IPS DF 4.7 (cell line): Measurements from ENCODE around the gene RNLS.
"Not testable (repeated sequence)": the region's sequence is repeated elsewhere in the genome, so short reads cannot be mapped to it uniquely, and the experiment has no call there.

ENCODE experiments used
- DNase-seq: peaks from one replicate; pipeline ENCODE4 v3.0.0-alpha.2; 2013; ENCODE audit warnings: low spot score; ENCODE audit errors: extremely low read depth

Gene RNLS

DNA sequence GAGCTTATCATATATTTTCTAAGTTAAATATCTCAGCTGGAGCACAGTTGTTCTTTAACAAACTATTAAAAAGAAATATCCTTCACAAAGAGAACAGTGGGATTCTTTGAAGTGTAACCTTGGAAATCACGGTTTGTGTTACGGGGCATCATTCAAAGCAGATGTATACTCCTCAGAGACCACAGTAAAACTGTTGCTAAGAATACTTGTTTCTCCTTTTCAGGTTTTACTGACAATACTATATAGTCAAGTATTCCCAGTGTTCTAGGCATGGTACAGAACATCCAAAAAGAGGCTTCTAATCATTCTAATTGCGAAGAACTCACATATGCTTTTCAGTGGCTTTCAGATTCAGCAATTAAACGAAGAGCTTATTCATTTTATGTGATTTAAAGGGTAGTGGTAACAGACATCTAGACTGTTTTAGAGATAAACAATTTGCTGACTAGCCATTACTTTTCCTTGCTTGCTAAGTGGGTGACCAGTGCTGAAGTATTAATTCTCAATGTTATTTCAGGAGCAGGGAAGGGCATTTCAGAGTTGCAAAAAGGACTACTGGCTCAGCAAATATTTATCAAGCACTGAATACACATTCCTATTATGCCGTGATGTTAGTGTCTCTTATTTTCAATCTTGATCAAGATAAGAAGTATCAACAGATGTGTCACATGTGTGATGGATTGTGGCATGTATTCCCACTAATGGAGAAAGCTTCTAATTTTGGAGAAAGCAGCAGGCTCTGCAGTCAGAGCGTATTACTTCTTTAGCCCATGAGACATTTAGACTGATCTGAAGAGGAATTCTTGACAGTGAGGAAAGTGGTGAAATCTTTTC, 236.8 kb downstream of the RNLS start:
- no peak for DNase-seq

DNA sequence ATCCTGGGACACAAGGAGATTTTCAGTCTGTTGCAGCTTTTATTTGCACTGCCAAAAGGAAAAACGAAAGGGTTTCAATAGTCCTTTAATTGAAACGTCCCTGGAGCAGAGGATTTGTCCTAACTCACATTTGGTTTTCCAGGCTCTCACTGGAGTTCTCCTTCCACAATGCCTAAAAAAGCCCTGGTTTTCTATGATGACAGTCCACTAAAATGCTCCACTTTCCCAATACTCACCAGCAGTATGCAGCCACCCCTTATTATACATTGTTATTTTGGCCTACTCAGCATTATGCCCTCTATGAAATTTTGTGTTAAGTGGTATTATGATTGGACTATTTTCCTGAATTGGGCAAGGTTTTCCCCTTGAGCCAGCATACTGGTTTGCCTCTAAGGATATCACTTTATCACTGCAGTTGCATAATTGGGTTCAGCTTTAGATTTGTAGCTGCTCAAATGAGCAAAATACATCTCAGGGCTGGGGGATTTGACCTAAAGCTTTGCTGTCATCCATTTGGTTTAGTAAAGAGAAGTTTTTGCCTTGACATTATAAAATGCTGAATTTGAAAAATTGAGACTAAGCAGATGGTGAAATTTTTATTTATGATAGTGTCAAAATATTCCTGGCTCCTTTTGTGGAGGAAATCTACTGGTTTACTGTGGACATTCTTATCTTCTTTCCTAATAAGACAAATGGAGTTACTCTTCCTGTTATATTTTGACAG, 239.2 kb downstream of the RNLS start:
- DNase-seq: no peak

DNA sequence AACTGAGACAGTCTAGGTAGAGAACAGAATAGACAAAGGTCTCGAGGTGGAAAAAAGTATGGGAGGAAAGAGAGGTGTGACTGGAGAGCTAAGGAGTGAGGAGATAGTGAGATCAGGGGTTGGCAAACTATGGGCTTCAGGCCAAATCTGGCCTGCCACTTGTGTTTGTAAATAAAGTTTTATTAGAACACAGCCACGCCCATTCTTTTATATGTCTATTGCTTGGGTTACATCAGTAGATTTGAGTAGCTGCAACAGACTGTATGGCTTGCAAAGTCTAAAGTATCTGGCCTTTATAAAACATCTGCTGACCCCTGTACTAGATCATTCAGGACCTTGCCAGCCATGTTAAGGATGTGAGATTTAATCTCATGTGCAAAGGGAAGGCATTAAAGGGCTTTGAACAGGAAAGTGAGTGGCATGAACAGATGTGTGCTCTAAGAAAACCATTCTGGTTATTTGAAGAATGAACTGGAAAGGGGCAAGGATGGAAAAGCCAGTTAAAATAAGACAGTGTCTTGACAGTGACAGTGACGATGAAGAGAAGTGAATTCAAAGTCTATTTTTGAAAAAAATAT, 240.3 kb downstream of the RNLS start:
- DNase-seq: no peak

DNA sequence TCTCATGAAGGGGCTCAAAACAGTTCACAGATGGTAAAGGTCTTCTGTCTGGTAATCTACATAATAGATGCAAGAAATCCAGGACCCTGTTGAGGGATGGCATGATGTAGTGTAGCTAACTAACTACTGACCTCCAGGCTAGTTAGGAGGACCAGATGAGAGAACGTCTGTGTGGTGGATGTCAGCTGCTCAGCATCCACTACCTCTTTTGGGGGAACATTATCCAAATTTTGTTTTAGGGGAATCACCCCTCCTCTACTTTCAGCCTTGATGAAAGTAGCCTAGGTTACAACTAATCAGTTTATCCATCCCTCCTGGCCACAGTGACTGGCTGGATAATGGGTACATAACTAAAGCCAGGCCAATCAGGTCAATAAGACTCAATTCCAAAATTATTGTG, 246.0 kb downstream of the RNLS start:
- DNase-seq: no peak

DNA sequence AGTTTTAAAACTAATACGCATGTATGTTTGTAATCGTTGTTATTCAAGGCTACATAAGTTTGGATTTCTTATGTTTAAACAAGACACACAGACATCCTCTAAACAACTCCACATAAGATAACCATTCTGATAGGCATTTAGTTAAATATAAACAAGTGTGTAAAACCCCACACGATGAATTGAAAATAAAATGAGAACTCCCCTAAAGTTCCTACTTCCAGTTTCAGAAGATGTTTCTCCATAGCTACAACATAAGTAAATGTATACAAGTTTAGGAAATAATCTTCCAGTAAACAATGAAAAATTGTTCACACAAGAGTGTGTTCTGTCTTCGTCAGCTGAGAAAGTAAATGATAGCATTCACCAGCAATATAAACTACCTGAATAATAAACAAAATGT, 246.8 kb downstream of the RNLS start:
- DNase-seq: no peak

DNA sequence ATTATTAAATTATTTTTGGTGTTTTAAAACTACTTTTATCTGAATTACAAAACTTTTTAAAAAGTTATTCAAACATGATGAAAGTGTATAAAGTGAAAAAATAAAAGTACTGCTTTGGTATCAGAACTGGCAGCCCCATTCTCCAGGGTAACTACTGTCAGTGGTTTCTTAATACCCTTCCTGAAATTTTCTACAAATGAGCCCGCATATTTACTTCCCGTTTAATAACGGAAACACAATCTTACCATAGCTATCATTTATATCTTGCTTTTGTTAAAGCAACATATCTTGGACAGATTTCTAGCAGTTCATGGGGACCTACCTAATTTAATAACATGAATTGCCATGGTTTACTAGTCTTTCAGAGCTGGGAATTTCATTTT, 249.9 kb downstream of the RNLS start:
- no peak for DNase-seq

DNA sequence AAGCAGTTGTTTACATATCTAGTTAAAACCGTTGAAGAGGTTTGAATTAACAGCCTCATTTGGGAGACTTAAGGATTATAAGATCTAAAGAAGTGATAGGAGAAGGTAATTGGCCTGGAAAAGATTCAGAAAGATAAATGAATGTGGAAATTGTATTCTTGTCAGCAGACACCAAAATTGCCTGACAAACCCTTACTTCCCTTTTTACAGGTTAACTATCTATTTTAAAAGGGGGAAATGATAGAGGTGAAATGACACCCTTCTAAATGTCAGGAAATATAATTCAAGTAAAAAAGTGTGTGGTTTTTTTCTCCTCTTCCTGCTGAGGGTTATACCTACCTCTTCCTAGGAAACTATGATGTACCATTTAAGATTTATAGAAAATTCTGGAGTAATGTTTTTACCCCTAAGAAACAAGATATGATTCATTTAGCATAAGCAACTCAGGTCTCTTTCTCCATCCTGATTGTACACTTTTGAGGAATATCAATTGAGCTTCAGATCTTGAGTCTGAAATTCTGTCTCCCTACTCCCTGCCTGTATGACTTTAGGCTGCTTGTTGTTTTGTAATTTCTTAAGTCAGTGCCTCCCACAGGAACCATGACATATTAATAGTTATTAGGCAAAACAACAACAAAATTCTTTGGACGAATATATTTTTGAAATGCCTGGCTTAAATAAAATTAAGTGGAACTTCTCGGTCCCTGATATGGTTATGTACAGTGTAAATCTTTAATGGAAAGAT, 250.4 kb downstream of the RNLS start:
- DNase-seq: no peak

DNA sequence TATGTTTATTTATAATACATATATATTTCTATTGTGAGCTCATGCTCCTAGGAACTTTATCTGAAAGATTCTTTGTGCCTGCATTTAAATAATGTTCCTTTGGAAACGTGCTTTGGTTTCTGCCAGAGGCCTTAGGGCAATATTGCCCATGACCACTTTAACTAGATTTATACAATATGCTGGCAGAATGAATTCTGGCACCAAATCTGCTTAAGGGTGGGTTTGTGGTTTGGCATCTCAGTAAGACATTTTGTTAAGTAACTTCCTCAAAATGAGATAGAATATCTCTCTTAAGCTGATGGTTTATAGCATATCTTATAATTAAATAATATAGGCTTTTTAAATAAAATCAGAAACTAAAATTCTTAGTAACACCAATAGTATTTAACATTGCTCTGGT, 252.9 kb downstream of the RNLS start:
- DNase-seq: no peak

DNA sequence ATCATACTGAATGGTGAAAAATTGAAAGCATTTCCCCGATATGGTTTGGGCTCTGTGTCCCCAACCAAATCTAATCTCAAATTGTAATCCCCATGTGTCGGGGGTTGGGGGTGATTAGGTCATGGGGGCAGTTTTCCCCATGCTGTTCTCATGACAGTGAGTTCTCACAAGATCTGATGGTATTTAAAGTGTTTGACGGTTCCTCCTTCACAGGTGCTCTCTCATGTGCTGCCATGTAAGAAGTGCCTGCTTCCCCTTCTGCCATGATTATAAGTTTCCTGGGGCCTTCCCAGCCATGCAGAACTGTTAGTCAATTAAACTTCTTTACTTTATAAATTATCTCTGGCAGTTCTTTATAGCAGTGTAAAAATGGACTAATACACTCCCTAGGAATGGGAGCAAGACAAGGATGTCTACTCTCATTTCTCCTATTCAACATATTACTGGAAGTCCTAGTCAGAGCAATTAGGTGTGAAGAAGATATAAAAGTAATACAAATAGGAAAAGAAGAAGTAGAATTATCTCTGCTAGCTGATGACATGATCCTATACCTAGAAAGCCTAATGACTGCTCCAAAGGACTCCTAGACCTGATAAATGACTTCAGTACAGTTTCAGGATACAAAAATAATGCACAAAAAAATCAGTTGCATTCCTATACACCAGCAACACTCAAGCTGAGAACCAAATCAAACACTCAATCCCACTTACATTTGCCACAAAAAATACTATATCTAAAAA, 260.6 kb downstream of the RNLS start:
- DNase-seq: no peak

DNA sequence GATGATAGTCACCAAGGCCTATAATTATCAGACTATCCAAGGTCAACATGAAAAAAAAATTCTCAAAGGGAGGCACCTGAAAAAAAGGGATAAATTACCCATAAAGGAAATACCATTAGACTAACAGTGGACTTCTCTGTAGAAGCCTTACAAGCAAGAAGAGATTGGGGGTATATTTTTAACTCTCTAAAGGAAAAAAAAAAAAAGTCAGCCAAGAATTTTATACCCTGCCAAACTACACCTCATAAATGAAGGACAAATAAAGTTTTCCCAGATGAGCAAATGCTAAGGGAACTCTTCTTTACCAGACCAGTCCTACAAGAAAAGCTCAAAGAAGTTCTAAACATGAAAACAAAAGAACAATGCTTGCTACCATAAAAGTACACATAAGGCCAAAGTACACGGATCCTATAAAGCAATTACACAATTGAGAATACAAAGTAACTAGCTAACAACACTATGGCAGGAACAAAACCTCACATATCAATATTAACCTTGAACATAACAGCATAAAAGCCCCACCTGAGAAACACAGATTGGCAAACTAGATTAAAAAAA, 263.1 kb downstream of the RNLS start:
- DNase-seq: no peak

DNA sequence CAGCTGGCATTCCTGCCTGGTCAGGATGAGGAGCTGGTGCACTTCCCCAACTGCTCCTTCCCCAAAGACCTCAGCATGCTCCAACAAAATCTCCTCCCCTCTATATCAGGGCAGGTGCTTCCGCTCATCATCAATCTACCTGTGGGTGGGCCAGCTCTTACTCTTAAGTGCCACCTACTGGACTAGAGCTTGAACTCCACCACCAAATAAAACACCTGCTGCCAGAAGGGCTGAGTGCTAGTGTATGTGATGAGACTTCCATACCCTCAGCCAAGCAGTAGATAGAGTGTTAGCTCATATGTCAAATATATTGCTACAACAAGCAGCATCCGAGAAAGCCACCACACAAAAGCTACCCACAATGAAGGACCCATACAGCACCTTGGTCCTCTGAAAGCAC, 264.3 kb downstream of the RNLS start:
- peak; percentile 22 for DNase-seq

DNA sequence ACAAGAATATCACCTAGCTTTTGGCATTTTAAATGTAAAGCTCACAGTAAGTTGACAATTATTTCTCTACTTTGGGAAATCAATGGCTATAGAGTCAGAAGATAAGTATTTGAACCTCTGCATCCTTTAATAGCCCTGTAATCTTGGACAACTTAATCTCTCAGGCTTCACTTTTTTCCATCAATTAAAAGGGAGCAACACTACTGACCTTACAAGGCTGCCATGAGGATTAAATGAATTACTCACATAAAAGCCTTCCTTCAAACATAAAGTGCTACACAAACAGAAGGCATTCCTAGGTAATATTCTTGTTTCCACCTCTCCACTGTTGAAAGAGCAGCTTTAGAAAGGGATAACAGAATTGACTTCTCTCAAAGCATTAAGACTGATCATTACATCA, 266.0 kb downstream of the RNLS start:
- DNase-seq: no peak

DNA sequence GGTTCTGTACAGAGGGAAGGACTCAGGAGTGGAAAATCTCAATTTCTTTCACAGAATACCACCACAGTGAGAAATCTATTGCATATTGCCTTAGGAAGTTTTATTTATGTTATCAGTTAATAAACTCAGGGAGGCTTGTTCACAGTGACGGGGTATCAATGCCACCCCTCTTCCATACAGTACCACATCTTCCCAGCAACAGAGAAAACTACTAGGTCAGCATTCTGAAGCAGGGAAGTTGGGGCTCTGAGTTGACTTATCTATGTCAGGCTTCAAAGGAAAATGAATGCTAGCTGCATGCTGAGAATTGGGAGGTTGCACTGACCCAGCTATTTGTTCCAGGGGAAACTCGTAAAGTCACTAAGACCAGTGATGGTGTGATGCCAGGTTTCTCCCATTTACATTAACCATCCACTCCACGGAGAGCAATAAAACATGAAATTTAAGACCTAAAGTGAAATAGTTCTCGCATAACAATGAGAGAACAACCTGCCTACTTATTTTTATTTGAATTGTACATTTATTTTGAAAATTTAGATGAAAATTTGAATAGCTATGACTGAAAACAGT, 266.7 kb downstream of the RNLS start:
- DNase-seq: no peak

DNA sequence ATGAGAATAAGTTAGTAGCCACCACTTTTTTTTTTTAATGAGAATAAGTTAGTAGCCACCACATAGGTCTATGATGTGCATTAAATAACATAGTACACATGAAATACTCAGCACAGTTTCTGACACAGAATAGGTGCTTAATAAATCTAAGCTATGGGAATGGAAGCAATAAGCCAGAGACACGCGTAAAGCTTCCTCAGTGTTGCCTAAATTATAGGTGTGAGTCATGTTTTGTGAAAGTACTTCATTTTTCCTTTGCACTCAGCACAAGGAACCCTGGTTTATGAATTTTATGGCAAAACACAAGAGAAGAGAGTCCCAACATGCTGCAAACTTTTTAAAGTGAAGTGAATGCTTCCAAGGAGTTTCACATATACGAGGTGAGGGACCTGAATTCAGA, 267.4 kb downstream of the RNLS start:
- no peak for DNase-seq

DNA sequence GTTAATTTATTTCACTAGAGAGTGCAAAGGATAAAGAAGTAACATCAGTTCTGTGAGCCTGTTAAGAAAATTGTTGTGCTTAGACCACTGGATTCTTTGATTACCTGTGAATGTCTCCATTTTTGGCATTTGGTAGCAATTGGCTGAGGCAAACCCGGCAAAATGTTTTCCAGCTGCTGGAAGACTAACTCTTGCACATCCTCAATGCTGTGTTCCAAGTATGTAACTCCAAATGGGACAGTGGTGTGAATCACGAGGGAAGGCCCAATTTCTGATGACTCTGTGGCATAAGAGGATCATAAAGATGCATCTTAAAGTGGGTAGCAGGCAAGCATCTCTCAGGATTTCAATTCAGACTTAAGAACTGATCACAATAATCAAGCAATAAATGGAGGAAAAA, 268.8 kb downstream of the RNLS start:
- no peak for DNase-seq

DNA sequence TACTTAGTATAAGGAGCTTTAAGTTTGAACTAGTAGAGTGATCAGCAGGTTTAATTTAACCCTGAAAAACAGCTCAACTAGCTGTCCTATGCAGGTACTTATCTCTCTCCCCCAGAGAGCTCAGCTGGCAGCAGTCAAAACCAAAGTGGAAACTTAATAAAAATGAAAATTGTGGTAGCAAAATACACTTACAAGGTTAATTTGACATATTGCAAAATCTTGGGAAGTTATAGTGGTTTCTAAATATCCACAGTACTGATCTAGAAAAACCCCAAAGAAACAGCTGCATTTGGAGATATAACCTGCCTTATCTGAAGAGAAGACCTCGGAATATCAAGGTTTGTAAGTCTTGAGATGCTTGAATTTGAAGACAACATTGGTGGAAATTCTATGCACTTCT, 269.2 kb downstream of the RNLS start:
- DNase-seq: no peak

DNA sequence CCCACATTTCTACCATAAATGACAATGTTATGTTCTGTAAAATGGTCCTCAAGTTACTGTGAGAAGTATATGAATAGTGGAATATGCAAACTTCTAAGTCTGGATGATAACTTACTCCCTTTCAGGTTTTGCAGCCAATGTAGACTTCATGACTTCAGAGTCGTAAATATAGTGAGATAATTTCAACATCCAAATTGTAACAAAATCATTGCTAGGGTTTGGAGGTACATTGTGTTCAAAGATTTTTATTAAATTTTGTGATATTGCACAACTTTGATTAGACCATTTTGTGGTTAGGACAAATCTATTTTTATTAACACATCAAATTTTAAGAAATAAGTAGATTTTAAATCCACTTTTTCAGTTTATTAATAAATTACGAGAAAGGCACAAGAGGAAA, 270.3 kb downstream of the RNLS start:
- DNase-seq: no peak

DNA sequence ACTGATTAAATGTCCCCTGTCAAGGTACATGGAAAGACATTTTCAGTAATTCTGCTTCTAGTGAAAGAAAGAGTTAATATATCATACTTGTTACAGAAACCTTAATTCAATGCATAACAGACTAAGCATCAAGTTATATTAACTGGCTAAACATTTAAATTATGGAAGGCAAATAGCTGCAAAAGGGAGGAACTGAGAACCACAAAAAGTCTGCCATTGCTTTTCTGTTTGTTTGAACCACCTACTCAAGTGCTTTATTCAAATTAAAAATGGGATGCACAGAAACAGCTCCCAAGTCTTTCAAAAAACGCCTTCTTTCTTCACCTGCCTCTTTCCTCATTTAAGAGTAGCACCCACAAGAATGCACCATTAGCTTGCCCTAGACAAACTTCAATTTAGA, 271.9 kb downstream of the RNLS start:
- no peak for DNase-seq

DNA sequence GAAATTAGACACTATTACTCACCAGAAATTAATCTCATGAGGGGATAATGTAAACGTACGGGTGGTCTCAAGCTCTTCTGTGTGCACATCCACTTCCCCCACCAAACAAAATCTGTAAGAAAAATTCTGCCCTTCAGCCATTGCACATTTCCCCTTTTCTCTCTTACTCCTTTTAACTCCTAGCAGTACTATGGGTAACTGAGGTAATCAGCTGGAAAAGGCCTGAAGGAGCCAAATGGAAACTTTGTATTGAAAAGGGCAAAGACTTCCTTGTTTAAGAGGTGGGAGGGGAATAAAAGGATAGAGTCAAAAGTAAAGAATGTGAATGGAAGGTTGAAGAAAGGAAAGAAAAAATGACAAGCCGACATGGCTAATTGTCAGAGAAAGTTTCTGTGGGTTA, 273.8 kb downstream of the RNLS start:
- no peak for DNase-seq

DNA sequence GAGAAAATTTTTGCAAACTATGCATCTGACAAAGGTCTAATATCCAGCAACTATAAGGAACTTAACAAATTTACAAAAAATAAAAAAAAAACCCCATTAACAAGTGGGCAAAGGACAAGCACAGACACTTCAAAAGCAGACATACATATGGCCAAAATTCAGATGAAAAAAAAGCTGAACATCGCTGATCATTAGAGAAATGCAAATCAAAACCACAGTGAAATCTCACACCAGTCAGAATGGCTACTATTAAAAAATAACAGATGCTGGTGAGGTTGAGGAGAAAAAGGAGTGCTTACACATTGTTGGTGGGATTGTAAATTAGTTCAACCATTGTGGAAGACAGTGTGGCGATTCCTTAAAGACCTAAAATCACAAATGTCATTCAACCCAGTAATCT, 274.8 kb downstream of the RNLS start:
- DNase-seq: not testable (repeated sequence)

DNA sequence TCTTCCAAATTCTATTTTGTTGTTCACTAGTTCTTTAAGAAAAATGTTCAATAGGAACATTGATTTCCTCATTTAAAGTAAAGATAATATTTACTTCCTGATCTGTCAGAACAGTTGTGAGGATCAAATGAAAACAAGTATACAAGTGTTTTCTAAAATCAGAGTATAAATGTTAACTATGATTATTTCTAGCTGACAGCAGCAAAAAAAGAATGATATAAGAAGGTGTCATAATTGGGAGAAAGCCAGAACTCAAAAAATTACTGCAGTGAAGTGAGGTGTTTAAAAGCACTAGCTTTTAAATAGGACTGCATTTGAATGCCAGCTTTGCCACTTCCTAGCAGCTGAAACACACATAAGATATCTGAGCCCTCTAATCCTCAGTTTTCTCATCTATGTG, 283.3 kb downstream of the RNLS start:
- no peak for DNase-seq
